Measurements from ENCODE around the gene TMEM63B. TPM values are rescaled to one million over a fixed set of nuclear protein-coding genes. Genes with fewer than 3 reads are reported as not detected.

TMEM63B gene
- total RNA-seq, 4 donors from 2014 or later = 11.3 to 32.0 (median 23.9) TPM

DNA sequence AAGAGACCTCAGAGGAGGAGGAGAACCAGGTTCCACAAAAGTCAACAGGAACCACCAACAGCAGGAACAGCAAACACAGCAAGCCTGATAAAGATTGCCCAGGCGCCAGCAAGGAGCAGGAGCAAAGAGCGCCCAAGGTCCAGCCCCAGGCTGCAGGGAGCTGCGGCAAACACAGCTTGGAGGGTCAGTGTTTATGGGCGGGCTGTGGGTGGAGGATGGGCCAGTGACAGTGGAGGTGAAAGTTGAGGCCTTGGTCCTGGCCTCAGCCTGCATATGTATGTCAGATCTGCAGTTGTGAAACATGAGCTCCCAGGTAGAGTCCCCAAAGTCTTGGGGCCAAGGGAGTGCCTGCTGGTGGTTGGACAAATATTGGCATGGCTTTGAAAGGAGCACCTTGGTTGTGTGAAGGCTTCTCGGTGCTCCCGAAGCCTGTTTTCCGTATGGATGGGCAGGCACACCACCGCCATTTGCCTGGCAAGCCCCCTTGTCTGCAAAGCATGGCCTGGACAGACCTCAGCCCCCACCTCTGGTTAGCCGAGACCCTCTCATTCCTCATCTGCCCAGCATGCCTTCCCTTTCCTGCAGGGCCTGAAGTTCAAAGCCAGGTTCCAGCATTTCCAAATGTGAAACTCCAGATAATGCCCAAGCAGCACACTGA, 29.3 kb downstream of the TMEM63B start:
- no peak for ATAC-seq
- H3K27me3 ChIP-seq = no peaks in the 10 kb centered on the region
- peaks cover 0 to 5% (median 3%) of the 10 kb centered on the region in 3 donors for H3K4me1 ChIP-seq
- WGBS, 2 donors (ENCODE audit: low coverage in 1 of 2) = 20 to 76% methylated on average over 1 to 4 of the region's 9 CpGs
- no peak overlapping the region for H3K4me3 ChIP-seq
- no peak for TF ChIP-seq POLR2A (IDR thresholded peaks at IDR 0.05)
- no peak for TF ChIP-seq POLR2AphosphoS5 (IDR thresholded peaks at IDR 0.05)
- TF ChIP-seq, protein P1, sequence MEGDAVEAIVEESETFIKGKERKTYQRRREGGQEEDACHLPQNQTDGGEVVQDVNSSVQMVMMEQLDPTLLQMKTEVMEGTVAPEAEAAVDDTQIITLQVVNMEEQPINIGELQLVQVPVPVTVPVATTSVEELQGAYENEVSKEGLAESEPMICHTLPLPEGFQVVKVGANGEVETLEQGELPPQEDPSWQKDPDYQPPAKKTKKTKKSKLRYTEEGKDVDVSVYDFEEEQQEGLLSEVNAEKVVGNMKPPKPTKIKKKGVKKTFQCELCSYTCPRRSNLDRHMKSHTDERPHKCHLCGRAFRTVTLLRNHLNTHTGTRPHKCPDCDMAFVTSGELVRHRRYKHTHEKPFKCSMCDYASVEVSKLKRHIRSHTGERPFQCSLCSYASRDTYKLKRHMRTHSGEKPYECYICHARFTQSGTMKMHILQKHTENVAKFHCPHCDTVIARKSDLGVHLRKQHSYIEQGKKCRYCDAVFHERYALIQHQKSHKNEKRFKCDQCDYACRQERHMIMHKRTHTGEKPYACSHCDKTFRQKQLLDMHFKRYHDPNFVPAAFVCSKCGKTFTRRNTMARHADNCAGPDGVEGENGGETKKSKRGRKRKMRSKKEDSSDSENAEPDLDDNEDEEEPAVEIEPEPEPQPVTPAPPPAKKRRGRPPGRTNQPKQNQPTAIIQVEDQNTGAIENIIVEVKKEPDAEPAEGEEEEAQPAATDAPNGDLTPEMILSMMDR (IDR thresholded peaks at IDR 0.05) = no peak
- no peak for TF ChIP-seq EP300 (IDR thresholded peaks at IDR 0.05)
- peaks cover 0 to 24% of the 10 kb centered on the region in 2 donors for H3K36me3 ChIP-seq
- H3K9me3 ChIP-seq = no peaks in the 10 kb centered on the region
- no peak overlapping the region for H3K27ac ChIP-seq

DNA sequence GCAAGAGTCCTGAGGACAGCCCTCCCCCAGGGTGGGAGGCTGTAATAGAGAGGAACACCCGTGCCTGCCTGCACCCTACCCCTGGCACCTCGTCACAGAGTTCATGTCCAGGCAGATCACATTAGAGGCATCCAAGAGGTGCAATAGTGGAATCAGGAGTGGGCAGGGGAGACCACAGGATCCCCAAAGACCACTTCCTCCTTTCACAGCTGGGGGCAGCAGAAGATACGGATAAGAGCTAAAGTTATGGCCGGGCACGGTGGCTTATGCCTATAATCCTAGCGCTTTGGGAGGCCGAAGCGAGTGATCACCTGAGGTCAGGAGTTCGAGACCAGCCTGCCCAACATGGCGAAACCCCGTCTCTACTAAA, 29.8 kb downstream of the TMEM63B start:
- H3K27me3 ChIP-seq = no peaks in the 10 kb centered on the region
- no peak overlapping the region for H3K4me3 ChIP-seq
- H3K27ac ChIP-seq = no peak overlapping the region
- H3K4me1 ChIP-seq = no peaks in the 10 kb centered on the region
- no peak for ATAC-seq
- TF ChIP-seq, protein P1 (IDR thresholded peaks at IDR 0.05) = no peak
- no peak for TF ChIP-seq EP300 (IDR thresholded peaks at IDR 0.05)
- TF ChIP-seq POLR2AphosphoS5 (IDR thresholded peaks at IDR 0.05) = no peak
- TF ChIP-seq POLR2A (IDR thresholded peaks at IDR 0.05) = no peak
- WGBS, 2 donors (ENCODE audit: low coverage in 1 of 2) = 44 to 73% methylated on average over 4 of the region's 11 CpGs
- no peaks in the 10 kb centered on the region for H3K9me3 ChIP-seq
- peaks cover 0 to 24% of the 10 kb centered on the region in 2 donors for H3K36me3 ChIP-seq

DNA sequence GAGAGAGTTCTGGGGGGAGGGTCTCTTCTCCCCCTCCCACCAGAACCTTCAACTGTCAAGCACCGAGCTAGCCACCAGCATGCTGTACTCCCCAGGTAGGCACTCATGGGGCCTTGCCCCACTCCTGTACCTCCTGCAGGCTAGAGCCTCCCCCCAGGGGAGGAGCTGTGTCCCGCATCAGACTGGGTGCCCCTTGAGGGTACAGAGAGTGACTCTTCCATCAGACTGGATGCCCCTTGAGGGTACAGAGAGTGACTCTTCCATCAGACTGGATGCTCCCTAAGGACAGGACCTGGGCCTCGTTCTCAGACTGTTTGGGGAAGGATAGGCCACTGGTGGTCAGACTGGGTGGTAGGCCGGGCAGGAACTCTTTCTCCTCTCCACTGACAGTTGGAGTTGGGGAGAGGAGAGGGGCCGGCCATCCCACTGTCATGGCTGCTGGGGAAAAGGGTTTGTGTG, 31.4 kb downstream of the TMEM63B start, which contains the start of gene CAPN11:
Gene CAPN11, plus strand, starts transcription at position 51 of the 459 bp plus-strand sequence. Its CDS starts 29 bp downstream, at position 80.
- no peak for TF ChIP-seq EP300 (IDR thresholded peaks at IDR 0.05)
- TF ChIP-seq POLR2AphosphoS5 (IDR thresholded peaks at IDR 0.05) = no peak
- TF ChIP-seq POLR2A (IDR thresholded peaks at IDR 0.05) = no peak
- TF ChIP-seq, protein P1 (IDR thresholded peaks at IDR 0.05) = no peak
- ATAC-seq = no peak
- no peaks in the 10 kb centered on the region for H3K4me1 ChIP-seq
- 60% methylated on average over 1 of the region's 5 CpGs; no CpG with 5 or more reads in 1 of the 2 donors for WGBS, 2 donors (ENCODE audit: low coverage in 1 of 2)
- peaks cover 0 to 8% of the 10 kb centered on the region in 2 donors for H3K36me3 ChIP-seq
- no peak within 1 kb of the TSS for H3K4me3 ChIP-seq
- H3K9me3 ChIP-seq = no peaks in the 10 kb centered on the region
- H3K27me3 ChIP-seq = peaks cover under 1% of the 10 kb centered on the region
- no peak within 1 kb of the TSS for H3K27ac ChIP-seq

DNA sequence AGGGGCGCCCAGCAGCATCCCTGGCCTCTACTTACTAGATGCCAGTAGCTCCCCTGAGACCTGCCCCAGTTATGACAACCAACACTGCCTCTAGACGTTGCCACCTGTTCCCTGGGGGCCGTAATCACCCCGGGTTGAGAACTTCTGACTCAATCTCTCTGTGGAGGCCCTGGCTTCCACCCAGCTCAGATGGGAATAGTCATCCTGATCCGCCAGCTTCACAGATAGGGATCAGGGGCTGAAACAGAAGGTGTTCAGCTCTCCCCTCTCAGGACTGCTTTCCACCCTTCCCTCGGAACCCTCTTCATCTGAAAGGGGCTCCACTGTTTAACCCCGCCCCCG, 34.6 kb downstream of the TMEM63B start:
- TF ChIP-seq POLR2AphosphoS5 (IDR thresholded peaks at IDR 0.05) (no peak), POLR2A (IDR thresholded peaks at IDR 0.05) (no peak), EP300 (IDR thresholded peaks at IDR 0.05) (no peak)
- TF ChIP-seq, protein P1 (IDR thresholded peaks at IDR 0.05) = no peak
- Histone ChIP-seq H3K27me3 (peaks cover 21% of the 10 kb centered on the region), H3K36me3 (no peaks in the 10 kb centered on the region), H3K27ac (no peak overlapping the region), H3K4me1 (no peaks in the 10 kb centered on the region), H3K9me3 (no peaks in the 10 kb centered on the region), H3K4me3 (no peak overlapping the region)
- 53% methylated on average over 3 of the region's 8 CpGs; no CpG with 5 or more reads in 1 of the 2 donors for WGBS, 2 donors (ENCODE audit: low coverage in 1 of 2)
- ATAC-seq = no peak
